ENCODE results near the gene LPAR2.

Gene LPAR2

DNA sequence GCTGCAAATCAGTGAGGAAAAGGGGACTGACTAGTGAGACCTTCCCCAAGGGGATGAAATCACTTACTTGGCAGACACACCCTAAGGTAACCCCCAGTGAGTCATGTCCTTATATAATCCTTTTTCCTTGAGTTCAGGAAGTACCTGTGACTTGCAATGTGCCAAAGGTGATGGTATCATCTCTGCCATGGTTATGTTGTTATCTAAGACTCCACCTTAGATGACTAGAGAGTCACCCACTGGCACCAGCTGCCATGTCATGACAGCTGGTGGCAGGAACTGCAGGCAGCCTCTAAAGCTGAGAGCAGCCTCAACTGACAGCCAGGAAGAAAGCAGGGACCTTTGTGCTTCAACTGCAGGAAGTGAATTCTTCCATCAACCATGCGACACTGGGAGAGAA, 22.0 kb downstream of the LPAR2 start:
- TF ChIP-seq POLR2AphosphoS5 (IDR thresholded peaks at IDR 0.05; ENCODE audit: low read depth, low read length) (no peak), TAF1 (IDR thresholded peaks at IDR 0.05; ENCODE audit: borderline replicate concordance, insufficient read depth, low read length) (no peak), FOXP2 (optimal IDR thresholded peaks at IDR 0.05; ENCODE audit: borderline replicate concordance, extremely low read depth, extremely low read length, insufficient read depth) (no peak), SIN3A (IDR thresholded peaks at IDR 0.05; ENCODE audit: borderline replicate concordance, insufficient read depth, low read length) (no peak)
- TF ChIP-seq, protein P1, sequence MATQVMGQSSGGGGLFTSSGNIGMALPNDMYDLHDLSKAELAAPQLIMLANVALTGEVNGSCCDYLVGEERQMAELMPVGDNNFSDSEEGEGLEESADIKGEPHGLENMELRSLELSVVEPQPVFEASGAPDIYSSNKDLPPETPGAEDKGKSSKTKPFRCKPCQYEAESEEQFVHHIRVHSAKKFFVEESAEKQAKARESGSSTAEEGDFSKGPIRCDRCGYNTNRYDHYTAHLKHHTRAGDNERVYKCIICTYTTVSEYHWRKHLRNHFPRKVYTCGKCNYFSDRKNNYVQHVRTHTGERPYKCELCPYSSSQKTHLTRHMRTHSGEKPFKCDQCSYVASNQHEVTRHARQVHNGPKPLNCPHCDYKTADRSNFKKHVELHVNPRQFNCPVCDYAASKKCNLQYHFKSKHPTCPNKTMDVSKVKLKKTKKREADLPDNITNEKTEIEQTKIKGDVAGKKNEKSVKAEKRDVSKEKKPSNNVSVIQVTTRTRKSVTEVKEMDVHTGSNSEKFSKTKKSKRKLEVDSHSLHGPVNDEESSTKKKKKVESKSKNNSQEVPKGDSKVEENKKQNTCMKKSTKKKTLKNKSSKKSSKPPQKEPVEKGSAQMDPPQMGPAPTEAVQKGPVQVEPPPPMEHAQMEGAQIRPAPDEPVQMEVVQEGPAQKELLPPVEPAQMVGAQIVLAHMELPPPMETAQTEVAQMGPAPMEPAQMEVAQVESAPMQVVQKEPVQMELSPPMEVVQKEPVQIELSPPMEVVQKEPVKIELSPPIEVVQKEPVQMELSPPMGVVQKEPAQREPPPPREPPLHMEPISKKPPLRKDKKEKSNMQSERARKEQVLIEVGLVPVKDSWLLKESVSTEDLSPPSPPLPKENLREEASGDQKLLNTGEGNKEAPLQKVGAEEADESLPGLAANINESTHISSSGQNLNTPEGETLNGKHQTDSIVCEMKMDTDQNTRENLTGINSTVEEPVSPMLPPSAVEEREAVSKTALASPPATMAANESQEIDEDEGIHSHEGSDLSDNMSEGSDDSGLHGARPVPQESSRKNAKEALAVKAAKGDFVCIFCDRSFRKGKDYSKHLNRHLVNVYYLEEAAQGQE (IDR thresholded peaks at IDR 0.05; ENCODE audit: insufficient read depth in 1 of 2, low read depth in 2 of 2, low read length in 2 of 2), result no peak

DNA sequence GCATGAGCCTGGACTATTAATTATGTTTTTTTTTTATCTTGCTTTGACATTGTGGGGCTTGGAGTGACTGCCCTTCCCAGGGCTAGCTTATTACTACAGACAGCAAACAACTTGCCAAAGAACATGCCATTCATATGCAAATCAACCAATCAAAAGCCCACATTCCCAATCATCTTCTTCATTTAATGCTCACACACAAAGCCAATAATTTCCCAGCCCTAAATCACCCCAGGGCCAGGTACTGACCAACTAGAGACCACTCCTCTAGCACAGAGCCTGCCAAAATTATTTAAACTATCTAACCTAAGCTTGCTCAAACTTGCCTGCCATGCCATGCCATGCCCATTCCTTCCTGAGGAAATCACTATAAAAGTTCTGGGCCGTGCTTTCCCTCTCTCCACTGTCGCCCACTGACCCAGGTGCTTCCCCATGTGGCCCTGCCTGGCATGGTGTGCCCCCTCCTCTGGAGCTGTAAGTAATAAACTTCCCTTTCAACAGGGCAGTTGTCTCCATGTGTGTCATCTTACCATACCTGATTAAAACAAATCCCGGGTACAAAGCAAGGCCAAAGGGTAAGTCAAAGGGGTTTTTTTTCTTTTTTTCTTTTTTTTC, 25.2 kb downstream of the LPAR2 start:
- TF ChIP-seq TAF1 (IDR thresholded peaks at IDR 0.05; ENCODE audit: borderline replicate concordance, insufficient read depth, low read length) (no peak), SIN3A (IDR thresholded peaks at IDR 0.05; ENCODE audit: borderline replicate concordance, insufficient read depth, low read length) (no peak), FOXP2 (optimal IDR thresholded peaks at IDR 0.05; ENCODE audit: borderline replicate concordance, extremely low read depth, extremely low read length, insufficient read depth) (no peak), POLR2AphosphoS5 (IDR thresholded peaks at IDR 0.05; ENCODE audit: low read depth, low read length) (no peak)
- TF ChIP-seq, protein P1 (IDR thresholded peaks at IDR 0.05; ENCODE audit: insufficient read depth in 1 of 2, low read depth in 2 of 2, low read length in 2 of 2), result no peak

DNA sequence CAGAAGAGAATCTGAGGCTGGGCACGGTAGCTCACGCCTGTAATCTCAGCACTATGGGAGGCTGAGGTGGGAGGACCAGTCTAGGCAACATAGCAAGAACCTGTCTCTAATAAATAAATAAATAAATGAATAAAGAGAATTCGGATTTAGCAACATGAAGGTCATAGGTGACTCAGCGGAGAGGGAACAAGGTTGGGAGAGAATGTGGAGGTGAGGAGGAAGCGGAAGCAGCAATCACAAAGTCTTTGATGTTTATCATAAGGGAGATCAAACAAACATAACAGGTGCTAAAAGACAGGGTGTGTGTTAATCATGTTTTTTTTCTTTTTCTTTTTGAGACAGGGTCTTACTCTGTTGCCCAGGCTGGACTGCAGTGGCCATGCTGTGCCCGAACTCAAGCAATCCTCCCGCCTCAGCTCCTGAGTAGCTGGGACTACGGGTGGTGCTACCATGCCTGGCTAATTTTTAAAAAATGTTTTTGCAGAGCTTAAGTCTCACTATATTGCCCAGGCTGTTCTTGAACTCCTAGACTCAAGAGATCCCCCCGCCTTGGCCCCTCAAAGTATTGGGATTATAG, 25.8 kb downstream of the LPAR2 start:
- no peak for TF ChIP-seq SIN3A (IDR thresholded peaks at IDR 0.05; ENCODE audit: borderline replicate concordance, insufficient read depth, low read length)
- no peak for TF ChIP-seq FOXP2 (optimal IDR thresholded peaks at IDR 0.05; ENCODE audit: borderline replicate concordance, extremely low read depth, extremely low read length, insufficient read depth)
- TF ChIP-seq TAF1 (IDR thresholded peaks at IDR 0.05; ENCODE audit: borderline replicate concordance, insufficient read depth, low read length), result no peak
- TF ChIP-seq, protein P1 (IDR thresholded peaks at IDR 0.05; ENCODE audit: insufficient read depth in 1 of 2, low read depth in 2 of 2, low read length in 2 of 2), result no peak
- TF ChIP-seq POLR2AphosphoS5 (IDR thresholded peaks at IDR 0.05; ENCODE audit: low read depth, low read length), result no peak

DNA sequence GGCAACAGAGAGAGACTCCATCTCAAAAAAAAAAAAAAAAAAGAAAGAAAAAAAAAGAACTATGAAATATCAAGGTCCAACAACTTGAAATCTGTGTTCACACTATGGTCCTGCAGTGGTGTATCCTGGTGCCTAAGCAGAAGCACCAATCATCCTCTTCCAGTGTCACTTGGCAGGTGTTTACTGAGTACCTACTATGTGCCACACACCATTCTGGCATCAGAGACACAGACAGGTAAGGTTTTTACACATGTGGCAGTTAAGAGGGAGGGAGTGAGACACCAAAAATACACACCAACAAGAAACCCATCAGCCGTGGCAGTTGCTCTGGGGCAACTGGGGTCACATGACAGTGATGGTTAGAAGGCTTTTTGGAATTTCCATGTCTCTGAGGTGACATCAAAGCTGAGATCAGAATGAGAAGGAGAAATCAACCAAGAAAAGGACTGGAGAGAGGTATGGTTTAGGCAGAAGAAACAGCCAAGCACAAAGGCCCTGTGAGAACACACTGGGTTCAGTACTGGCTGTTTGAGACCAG, 27.2 kb downstream of the LPAR2 start:
- TF ChIP-seq POLR2AphosphoS5 (IDR thresholded peaks at IDR 0.05; ENCODE audit: low read depth, low read length) (no peak), SIN3A (IDR thresholded peaks at IDR 0.05; ENCODE audit: borderline replicate concordance, insufficient read depth, low read length) (no peak), TAF1 (IDR thresholded peaks at IDR 0.05; ENCODE audit: borderline replicate concordance, insufficient read depth, low read length) (no peak), FOXP2 (optimal IDR thresholded peaks at IDR 0.05; ENCODE audit: borderline replicate concordance, extremely low read depth, extremely low read length, insufficient read depth) (no peak)
- TF ChIP-seq, protein P1 (IDR thresholded peaks at IDR 0.05; ENCODE audit: insufficient read depth in 1 of 2, low read depth in 2 of 2, low read length in 2 of 2), result no peak
